Osteocyte (in vitro differentiated cells): ENCODE data around the gene PIK3R2. TPM values are rescaled to one million over a fixed set of nuclear protein-coding genes. Genes with fewer than 3 reads are reported as not detected.

Experiments used
- DNase-seq: peaks from one replicate; pipeline ENCODE4 v3.0.0; 2021; ENCODE audit warnings: mixed read lengths; ENCODE audit not compliant: unreplicated experiment; ENCODE audit errors: extremely low spot score
- H3K27ac Mint-ChIP-seq: one replicate; pipeline ENCODE4 v1.8.0; 2021; ENCODE audit warnings: mild to moderate bottlenecking, mixed read lengths; ENCODE audit not compliant: unreplicated experiment
- H3K27me3 Mint-ChIP-seq: one replicate; pipeline ENCODE4 v1.8.0; 2021; ENCODE audit warnings: mixed read lengths; ENCODE audit not compliant: unreplicated experiment
- H3K36me3 Mint-ChIP-seq: one replicate; pipeline ENCODE4 v1.8.0; 2021; ENCODE audit warnings: mixed read lengths; ENCODE audit not compliant: unreplicated experiment
- H3K4me1 Mint-ChIP-seq: one replicate; pipeline ENCODE4 v1.8.0; 2021; ENCODE audit warnings: mixed read lengths; ENCODE audit not compliant: unreplicated experiment
- H3K4me3 Mint-ChIP-seq: one replicate; pipeline ENCODE4 v1.8.0; 2021; ENCODE audit warnings: mild to moderate bottlenecking, moderate library complexity, mixed read lengths; ENCODE audit not compliant: unreplicated experiment
- H3K9me3 Mint-ChIP-seq: one replicate; pipeline ENCODE4 v1.8.0; 2021; ENCODE audit warnings: mixed read lengths; ENCODE audit not compliant: unreplicated experiment
- CTCF ChIP-seq: fragments of 200-600 bp; sonication (generic); IDR thresholded peaks from 2 replicates; pipeline ENCODE4 v1.5.0; 2021; ENCODE audit warnings: antibody characterized with exemption, mild to moderate bottlenecking, moderate library complexity
- total RNA-seq: library from RNA; stranded (reverse); gene quantifications from 2 replicates; pipeline ENCODE4 v1.2.1, GENCODE V29; 2021

PIK3R2 gene
- total RNA-seq, 1 donor from 2014 or later: 68.1 TPM

DNA sequence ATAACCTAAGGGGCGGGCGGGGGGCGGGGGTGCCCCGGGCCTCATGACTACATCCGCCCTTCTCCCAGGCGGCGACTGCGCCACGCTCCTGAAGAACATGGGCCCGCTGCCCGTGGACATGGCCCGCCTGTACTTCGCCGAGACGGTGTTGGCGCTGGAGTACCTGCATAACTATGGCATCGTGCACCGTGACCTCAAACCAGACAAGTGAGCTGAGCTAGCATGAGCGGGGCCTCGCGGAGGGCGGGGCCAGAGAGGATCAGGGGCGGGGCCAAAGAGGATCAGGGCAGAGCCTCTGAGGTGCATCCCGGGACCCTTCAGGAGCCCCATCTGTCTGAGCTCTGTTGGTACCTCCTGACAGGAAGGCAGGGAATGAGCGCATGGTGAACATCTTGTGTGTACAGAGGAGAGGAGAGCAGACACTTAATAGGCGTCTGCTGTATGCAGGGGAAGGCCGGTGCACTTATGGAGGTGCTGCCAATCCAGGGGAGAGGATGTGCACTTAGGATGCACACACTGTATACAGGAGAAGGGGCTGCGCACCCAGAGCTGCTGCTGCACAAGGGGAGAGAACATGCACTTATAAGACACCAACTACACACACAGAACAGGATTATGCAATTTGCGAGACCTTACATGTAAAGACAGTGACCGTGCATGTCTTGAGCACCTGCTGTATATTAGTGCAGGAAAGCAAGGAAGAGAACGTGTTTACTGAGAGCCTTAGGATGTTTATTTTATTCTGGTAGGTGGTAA is 20.9 kb upstream of the PIK3R2 start:
- Mint-ChIP-seq H3K36me3 (peaks cover 8% of the 10 kb centered on the region), H3K27me3 (no peaks in the 10 kb centered on the region), H3K4me3 (no peak overlapping the region), H3K27ac (no peak overlapping the region), H3K9me3 (no peaks in the 10 kb centered on the region), H3K4me1 (no peaks in the 10 kb centered on the region)
- TF ChIP-seq CTCF: no peak
- DNase-seq: no peak

DNA sequence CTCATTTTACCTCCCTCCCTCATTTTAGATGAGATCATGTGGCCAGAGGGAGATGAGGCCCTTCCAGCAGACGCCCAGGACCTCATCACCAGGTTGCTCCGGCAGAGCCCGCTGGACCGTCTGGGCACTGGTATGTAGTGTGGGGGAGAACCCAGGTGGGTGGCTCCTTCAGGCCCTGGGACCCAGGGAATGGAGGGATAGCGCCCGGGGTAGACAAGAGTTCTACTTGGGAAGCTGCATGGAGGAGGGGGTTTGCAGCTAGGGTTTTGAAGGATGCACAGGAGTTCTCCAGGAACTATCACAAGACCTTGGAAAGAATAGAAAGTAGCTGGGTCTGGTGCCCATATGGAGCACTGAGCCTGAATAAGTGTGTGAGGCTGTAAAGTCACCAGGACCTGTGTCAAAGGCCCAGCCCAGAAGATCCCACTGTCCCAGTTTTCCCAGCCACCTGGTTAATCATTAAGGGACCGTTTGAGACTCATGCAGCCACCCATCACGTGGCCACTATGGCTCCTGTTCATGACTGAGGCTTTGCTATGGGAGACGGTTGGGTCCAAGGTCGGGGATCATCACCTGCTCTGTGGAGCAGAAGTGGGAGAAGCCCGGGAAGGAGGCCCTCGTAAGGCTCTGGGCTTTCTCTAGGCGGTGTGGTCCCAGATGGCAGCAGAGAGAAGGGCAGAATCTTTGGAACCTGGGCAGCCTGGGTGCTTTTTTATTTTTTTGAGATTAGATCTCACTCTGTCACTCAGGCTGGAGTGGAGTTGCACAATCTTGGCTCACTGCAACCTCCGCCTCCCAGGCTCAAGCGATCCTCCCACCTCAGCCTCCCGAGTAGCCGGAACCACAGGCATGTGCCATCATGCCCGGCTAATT is 17.0 kb upstream of the PIK3R2 start:
- Mint-ChIP-seq H3K27ac (no peak overlapping the region), H3K4me3 (no peak overlapping the region), H3K4me1 (no peaks in the 10 kb centered on the region), H3K9me3 (no peaks in the 10 kb centered on the region), H3K27me3 (no peaks in the 10 kb centered on the region), H3K36me3 (peaks cover 14% of the 10 kb centered on the region)
- no peak for DNase-seq
- no peak for TF ChIP-seq CTCF

GRCh38 chr19:18137242-18137641 is 15.7 kb upstream of the PIK3R2 start:
- Mint-ChIP-seq H3K36me3 (peaks cover 14% of the 10 kb centered on the region), H3K27me3 (no peaks in the 10 kb centered on the region), H3K4me3 (no peak overlapping the region), H3K27ac (no peak overlapping the region), H3K9me3 (no peaks in the 10 kb centered on the region), H3K4me1 (no peaks in the 10 kb centered on the region)
- TF ChIP-seq CTCF: no peak
- no peak for DNase-seq

DNA sequence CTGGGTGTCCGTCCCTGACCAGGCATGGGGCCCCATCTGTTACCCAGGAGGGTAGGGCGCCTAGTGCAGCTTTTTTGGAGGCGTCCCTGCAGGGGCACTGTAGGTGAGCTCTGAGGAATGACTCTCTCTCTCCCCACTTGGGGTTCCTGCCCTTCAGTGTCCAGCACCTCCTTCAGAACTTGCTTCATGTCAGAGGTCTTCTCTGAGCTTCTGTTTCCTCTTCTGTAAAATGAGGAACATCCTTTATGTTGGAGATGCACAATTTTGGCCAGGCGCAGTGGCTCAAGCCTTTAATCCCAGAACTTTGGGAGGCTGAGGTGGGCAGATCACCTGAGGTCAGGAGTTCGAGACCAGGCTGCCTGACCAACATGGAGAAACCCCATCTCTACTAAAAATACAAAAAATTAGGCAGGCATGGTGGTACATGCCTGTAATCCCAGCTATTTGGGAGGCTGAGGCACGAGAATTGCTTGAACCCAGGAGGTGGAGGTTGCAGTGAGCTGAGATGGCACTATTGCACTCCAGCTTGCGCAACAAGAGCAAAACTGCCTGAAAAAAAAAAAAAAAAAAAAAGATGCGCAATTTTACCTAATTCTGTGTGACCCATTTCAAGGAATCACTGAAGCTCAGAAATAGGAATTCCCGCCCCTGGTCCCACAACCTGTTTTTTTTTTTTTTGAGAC is 15.2 kb upstream of the PIK3R2 start:
- no peak for TF ChIP-seq CTCF
- no peak overlapping the region for H3K27ac Mint-ChIP-seq

GRCh38 chr19:18140473-18140872 is 12.5 kb upstream of the PIK3R2 start:
- Mint-ChIP-seq H3K36me3 (peaks cover 15% of the 10 kb centered on the region), H3K4me1 (no peaks in the 10 kb centered on the region), H3K9me3 (no peaks in the 10 kb centered on the region), H3K27ac (no peak overlapping the region), H3K4me3 (no peak overlapping the region), H3K27me3 (no peaks in the 10 kb centered on the region)
- no peak for TF ChIP-seq CTCF
- DNase-seq: no peak

More for the DNA sequence above, 15.2 kb upstream of the PIK3R2 start:
- no peak for DNase-seq
- Mint-ChIP-seq H3K27me3 (no peaks in the 10 kb centered on the region), H3K4me1 (no peaks in the 10 kb centered on the region), H3K9me3 (no peaks in the 10 kb centered on the region), H3K36me3 (peaks cover 13% of the 10 kb centered on the region), H3K4me3 (no peak overlapping the region)
